GM18502 (cell line): ENCODE data around the gene MTCL1.

Source experiments
- ATAC-seq: cut with Tn5 transposase; IDR thresholded peaks from one replicate; pipeline ENCODE4 v1.9.1; 2021; ENCODE audit warnings: mild to moderate bottlenecking; ENCODE audit not compliant: unreplicated experiment, poor library complexity

MTCL1 gene

GRCh38 chr18:8709248-8710059 lies 4.1 kb downstream of the MTCL1 start:
- no peak for ATAC-seq

DNA sequence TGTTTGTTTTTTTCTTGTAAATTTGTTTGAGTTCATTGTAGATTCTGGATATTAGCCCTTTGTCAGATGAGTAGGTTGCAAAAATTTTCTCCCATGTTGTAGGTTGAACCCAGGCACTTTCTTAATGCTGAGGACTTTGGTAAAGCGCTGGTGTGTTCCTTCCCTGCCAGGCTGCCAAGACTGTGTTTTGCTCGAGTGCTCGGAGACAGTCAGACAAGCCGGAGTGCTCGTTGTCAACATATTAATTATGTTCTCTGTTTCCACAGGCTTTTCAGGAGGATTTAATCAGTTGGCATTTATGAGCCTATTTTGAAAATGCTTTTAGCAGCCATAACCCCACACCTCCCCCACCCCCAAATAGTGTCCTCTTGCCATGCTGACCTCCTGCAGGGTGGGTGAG lies 6.4 kb downstream of the MTCL1 start:
- no peak for ATAC-seq

- ATAC-seq, result no peak
These were observed 8.3 kb downstream of the MTCL1 start for GRCh38 chr18:8713691-8714090.

DNA sequence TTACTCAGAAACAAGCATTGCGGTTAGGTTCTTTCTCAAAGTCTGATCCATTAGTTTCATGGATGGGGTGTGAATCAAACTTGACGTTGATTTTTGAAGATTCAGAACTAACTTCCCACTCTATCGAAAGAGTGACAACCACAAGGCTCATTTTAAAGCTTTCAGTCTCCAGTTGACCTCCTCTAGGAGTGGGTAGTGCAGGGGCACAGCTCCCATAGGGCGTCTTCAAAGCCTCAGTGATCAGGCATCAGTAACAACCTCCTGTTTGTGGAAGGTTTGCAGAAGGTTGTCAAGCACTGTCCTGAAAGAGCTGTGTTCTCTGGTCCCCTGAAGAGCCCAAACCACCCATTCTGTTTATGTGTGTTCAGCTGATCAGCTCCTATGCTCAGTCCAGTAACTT lies 10.2 kb downstream of the MTCL1 start:
- ATAC-seq, result no peak

GRCh38 chr18:8717011-8717770 lies 11.8 kb downstream of the MTCL1 start:
- ATAC-seq, result no peak

DNA sequence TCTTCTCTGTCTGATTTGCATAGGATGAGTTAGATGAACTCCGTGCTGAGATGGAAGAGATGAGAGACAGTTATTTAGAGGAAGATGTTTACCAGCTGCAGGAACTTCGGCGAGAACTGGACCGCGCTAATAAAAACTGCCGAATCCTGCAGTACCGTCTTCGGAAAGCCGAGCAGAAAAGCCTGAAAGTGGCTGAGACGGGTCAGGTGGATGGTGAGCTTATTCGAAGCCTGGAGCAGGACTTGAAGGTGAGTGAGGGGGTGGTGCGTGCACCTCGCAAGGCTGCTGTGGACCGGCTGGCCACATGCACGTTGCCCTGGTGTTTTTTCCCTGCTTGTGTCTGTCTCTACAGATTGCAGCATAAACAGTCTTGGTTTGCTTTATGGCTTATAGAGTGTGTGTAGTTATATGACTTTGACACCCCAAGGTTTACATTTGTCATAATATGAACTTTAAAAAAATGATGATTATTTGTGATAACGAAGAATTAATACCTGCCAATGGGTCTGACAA lies 13.1 kb downstream of the MTCL1 start:
- no peak for ATAC-seq

DNA sequence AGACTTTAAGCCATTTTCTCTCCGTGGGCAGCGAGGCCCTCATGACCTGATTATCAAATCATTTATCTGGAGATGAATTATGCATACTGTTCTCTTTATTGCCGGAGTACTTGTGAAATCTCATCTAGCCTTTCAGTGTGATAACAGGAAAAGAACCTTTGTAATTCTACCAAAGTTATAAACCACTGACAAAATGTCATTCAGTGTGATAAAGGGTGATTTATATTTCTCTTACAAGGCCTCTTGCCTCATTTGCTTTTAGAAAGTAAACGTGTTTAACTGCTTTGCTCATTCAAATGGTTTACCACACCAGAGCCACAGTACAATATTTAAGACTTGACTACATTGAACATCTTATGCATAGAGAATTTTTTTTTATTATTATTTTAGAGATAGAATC lies 13.8 kb downstream of the MTCL1 start:
- ATAC-seq, result no peak

DNA sequence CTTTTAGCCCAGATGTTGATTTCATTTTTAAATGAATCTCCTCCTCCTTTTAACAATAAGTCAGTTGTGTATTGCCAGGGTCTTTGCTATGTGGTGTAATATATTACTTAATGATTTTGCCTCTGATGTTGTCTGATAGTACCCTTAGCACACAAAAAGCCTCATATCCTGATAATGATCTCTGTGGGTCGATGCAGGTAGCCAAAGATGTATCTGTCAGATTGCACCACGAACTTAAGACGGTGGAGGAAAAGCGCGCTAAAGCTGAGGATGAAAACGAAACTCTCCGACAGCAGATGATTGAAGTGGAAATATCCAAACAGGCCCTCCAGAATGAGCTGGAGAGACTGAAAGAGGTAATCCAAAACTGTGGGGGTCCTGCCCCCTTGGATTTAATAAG lies 14.8 kb downstream of the MTCL1 start:
- no peak for ATAC-seq

- ATAC-seq, result no peak
These were observed 15.8 kb downstream of the MTCL1 start for GRCh38 chr18:8721094-8721669.

- no peak for ATAC-seq
These were observed 16.4 kb downstream of the MTCL1 start for GRCh38 chr18:8721716-8722115.

DNA sequence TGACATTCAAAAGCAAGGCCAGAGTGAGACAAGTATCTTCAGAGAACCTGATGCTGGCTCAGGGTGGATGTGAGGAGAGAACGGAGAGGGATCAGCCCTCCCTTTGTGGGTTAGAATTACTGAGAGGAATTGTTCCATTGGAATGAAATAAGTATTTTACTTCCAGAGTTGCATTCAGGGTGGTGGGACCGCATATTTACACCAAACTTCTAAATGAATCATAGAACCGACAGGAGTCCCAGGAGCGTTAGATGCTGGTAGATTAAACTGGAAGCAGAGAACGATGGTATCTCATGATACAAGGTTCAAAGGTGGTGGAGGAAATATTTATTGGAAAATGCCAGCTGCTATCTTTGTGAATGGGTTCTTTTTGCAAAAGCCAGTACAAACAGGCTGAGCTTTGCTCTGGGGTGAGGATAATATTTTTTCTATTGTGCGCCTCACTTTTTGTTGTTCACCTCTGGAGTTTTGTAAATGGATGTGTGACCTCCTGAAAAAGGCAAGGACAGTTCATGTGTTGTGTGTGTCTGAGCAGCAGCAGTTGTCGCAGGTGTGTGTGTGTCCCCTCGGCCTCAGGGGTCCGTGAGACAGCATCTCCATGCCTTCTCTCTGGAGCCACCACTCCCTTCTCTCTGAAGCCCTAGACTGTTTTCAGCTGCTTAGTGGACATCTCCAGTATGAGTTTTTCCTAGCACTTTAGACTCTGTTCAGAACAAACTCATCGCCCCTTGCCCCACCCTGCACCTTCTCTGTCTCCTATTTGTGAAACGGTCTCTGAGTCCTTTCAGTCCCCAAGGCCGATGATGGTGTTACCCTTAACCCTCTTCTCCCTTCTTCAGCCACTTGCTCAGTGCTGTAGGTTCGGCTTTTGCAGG lies 17.8 kb downstream of the MTCL1 start:
- no peak for ATAC-seq

- ATAC-seq, result no peak
These were observed 19.1 kb downstream of the MTCL1 start for GRCh38 chr18:8724452-8724851.

GRCh38 chr18:8726281-8726680 lies 20.9 kb downstream of the MTCL1 start:
- no peak for ATAC-seq

- no peak for ATAC-seq
These were observed 21.8 kb downstream of the MTCL1 start for GRCh38 chr18:8726963-8727705.

DNA sequence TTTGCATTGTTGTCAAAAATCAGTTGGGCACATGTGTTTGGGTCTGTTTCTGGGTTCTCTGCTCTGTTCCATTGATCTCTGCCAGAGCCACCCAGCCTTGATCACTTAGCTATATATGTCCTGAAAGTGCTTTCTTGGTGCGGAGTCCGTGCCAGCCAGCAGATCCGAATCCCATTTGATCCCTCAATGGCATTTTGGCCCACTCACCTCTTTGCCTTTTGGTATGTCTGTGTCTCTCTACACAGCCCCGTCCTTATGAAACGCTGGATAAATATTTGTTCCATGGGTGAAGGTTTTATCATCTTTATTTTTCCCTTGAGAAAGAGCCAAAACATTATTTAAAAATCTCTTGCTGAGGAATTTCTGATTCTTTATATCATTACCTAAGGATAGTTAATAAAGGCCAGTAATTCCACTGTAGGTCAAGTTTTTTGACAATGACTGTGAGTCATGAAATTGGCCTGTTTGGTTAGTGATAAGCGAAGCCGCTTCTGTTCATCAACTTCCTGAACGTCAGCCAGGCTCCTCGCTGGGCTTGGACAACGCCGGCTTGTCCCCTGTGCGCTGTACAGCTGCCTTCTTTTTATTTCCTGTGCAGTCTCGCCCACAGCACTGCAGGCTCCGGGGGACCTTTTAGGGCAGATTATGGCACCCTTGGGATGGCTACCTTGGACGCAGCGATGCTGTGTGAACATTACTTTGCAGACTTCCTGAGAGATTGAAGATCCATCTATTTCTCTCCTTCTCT lies 24.9 kb downstream of the MTCL1 start:
- no peak for ATAC-seq

- ATAC-seq, result no peak
These were observed 27.3 kb downstream of the MTCL1 start for GRCh38 chr18:8732442-8733360.

DNA sequence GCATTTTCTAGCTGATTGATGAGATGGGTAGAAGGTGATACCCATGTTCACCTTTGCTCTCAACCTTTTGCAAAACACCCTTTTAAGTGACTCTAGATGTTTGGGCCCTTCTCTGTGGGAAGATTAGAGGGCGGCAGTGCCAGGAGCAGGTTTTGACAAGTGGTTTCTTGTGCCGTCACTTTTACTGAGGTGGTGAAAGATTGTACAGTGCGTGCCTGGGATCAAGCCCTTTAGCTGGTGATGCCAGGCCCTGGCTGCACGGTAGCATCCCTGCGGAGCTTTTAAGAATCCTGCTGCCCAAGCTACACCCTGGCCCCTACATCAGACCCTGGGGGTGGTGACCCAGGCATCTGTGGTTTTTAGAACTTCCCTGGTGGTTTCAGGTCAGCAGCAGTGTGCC lies 29.1 kb downstream of the MTCL1 start:
- ATAC-seq, result no peak

DNA sequence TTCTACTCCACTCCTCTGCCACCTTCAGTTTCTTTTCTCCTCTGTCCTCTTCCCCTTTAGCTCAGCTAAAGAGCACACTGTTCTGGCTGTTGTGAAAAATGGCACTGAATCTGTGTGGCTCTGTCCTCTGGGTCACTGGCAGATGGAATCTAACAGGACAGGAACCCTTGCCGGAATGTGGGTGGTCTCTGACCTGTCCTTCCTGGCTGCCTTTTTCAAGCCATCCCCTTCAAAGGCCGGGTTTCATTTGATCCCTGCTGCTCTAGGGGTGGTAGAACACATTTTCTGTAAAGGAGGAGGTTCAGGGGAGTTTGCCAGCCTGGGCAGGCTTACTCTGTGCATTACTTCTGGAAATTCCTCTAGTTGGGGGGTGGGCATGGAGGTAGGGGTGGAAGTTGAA lies 29.9 kb downstream of the MTCL1 start:
- no peak for ATAC-seq
